CD4-positive, alpha-beta T cell (primary cell): ENCODE measurements around the gene PLPPR3. TPM values are rescaled to one million over a fixed set of nuclear protein-coding genes. Genes with fewer than 3 reads are reported as not detected.

Source experiments
- ATAC-seq: fragments of 200-7000 bp; cut with Tn5 transposase; one replicate; pipeline ENCODE4 v1.10.0; 2022; ENCODE audit warnings: mild to moderate bottlenecking; ENCODE audit not compliant: poor library complexity
- CTCF ChIA-PET: fragments of 350-600 bp; sonication (Branson Sonifier 250); formaldehyde crosslinking; loops from one replicate; lab custom pipeline; 2021; ENCODE audit warnings: antibody characterized with exemption, inconsistent platforms; lab: Charles Lee
- POLR2A ChIA-PET: fragments of 350-600 bp; sonication (Branson Sonifier 250); formaldehyde crosslinking; loops from one replicate; lab custom pipeline; 2021; ENCODE audit warnings: antibody characterized with exemption, inconsistent platforms; lab: Charles Lee
- DNase-seq, 14 experiments: peaks; one replicate each; pipeline ENCODE4 v3.0.0-alpha.2; 2013 to 2020; ENCODE audit warnings: mixed read lengths in 2 of 14
- H3K27ac ChIP-seq, 2 donors: one replicate each; pipeline versions ENCODE4 v1.5.1 to v1.7.0; 2013; ENCODE audit warnings: low read length in 2 of 2, low read depth in 1 of 2, mild to moderate bottlenecking in 1 of 2
- H3K27me3 ChIP-seq, 2 experiments: 1 replicate in 1 of 2; 2 replicates in 1 of 2; pipeline versions ENCODE4 v1.6.1 to v1.7.0; 2013; ENCODE audit warnings: low read length in 2 of 2, control low read depth in 1 of 2, mild to moderate bottlenecking in 1 of 2, moderate library complexity in 1 of 2; ENCODE audit not compliant: insufficient read depth in 2 of 2, control insufficient read depth in 1 of 2
- H3K36me3 ChIP-seq: one replicate; pipeline ENCODE4 v1.6.1; 2013; ENCODE audit warnings: low read length, control low read depth; ENCODE audit not compliant: insufficient read depth
- H3K4me1 ChIP-seq: one replicate; pipeline ENCODE4 v1.6.1; 2013; ENCODE audit warnings: low read length, control low read depth; ENCODE audit not compliant: insufficient read depth
- H3K4me3 ChIP-seq: one replicate; pipeline ENCODE4 v1.5.1; 2013; ENCODE audit warnings: mild to moderate bottlenecking, low read length, moderate library complexity
- H3K9me3 ChIP-seq, 2 experiments: 1 replicate in 1 of 2; 2 replicates in 1 of 2; pipeline versions ENCODE4 v1.6.1 to v1.7.0; 2013; ENCODE audit warnings: low read length in 2 of 2, mild to moderate bottlenecking in 2 of 2, control low read depth in 1 of 2, moderate library complexity in 1 of 2; ENCODE audit not compliant: control insufficient read depth in 1 of 2, insufficient read depth in 1 of 2
- H3K27ac Mint-ChIP-seq: one replicate; pipeline ENCODE4 v1.8.0; 2020; ENCODE audit warnings: mixed read lengths
- H3K27me3 Mint-ChIP-seq: one replicate; pipeline ENCODE4 v1.8.0; 2021; ENCODE audit warnings: mixed read lengths
- H3K36me3 Mint-ChIP-seq: one replicate; pipeline ENCODE4 v1.8.0; 2021; ENCODE audit warnings: low read depth, mixed read lengths
- H3K4me1 Mint-ChIP-seq: one replicate; pipeline ENCODE4 v1.8.0; 2021; ENCODE audit warnings: low read depth, mixed read lengths
- H3K4me3 Mint-ChIP-seq: one replicate; pipeline ENCODE4 v1.8.0; 2020; ENCODE audit warnings: mild to moderate bottlenecking, mixed read lengths
- H3K9me3 Mint-ChIP-seq: one replicate; pipeline ENCODE4 v1.8.0; 2020; ENCODE audit warnings: mixed read lengths
- CTCF ChIP-seq: fragments of 200-600 bp; IDR thresholded peaks from one replicate; pipeline ENCODE4 v1.8.0; 2022; ENCODE audit warnings: antibody characterized with exemption, mild to moderate bottlenecking
- intact Hi-C, 2 experiments: fragments of 100-400 bp; cut with DNase I in 1 of 2; cut with micrococcal nuclease in 1 of 2; formaldehyde crosslinking; loops; one replicate each; pipeline versions ENCODE4 v1.15.1 to v1.9.0; 2023 to 2025; cut with DNase I, micrococcal nuclease
- total RNA-seq, 174 experiments: library from RNA in 2 of 174; stranded (reverse) in 2 of 174; gene quantifications; one replicate each; pipeline ENCODE4 v1.2.3 and lab custom pipeline; 2021 to 2026

PLPPR3 gene
- total RNA-seq, 2 experiments from 2014 or later: not detected

DNA sequence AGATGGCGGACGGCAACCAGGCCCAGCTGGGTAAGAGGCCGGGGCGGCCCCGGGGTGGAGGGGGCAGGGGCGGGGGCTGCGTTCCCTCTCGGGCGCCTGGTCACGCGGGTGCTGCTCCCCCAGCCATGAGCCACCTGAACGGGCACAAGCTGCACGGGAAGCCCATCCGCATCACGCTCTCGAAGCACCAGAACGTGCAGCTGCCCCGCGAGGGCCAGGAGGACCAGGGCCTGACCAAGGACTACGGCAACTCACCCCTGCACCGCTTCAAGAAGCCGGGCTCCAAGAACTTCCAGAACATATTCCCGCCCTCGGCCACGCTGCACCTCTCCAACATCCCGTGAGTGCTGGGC is 13.4 kb downstream of the PLPPR3 start:
- ChIA-PET CTCF (no interaction called here), POLR2A (no interaction called here)
- Mint-ChIP-seq H3K27ac (no peak overlapping the region), H3K36me3 (peaks cover 52% of the 10 kb centered on the region), H3K27me3 (no peaks in the 10 kb centered on the region), H3K4me3 (no peak overlapping the region), H3K4me1 (peaks cover 11% of the 10 kb centered on the region), H3K9me3 (no peaks in the 10 kb centered on the region)
- ATAC-seq: no peak
- no peak for DNase-seq
- Histone ChIP-seq H3K36me3 (peaks cover 81% of the 10 kb centered on the region), H3K4me3 (no peak overlapping the region), H3K27ac (no peak overlapping the region), H3K4me1 (peaks cover 15% of the 10 kb centered on the region), H3K9me3 (peaks cover 0 to 11% of the 10 kb centered on the region in 2 experiments), H3K27me3 (no peaks in the 10 kb centered on the region)
- TF ChIP-seq CTCF: no peak
- intact Hi-C loops: no loop called here

- Histone ChIP-seq H3K27me3 (no peaks in the 10 kb centered on the region), H3K27ac (no peak overlapping the region), H3K4me1 (peaks cover 21% of the 10 kb centered on the region), H3K4me3 (no peak overlapping the region), H3K36me3 (peaks cover 86% of the 10 kb centered on the region), H3K9me3 (peaks cover 0 to 11% of the 10 kb centered on the region in 2 experiments)
- peak overlapping the region; percentile 52 for H3K4me3 Mint-ChIP-seq
- TF ChIP-seq CTCF: no peak
- H3K27me3 Mint-ChIP-seq: no peaks in the 10 kb centered on the region
- CTCF ChIA-PET: no interaction called here
- POLR2A ChIA-PET: no interaction called here
- H3K4me1 Mint-ChIP-seq: peaks cover 16% of the 10 kb centered on the region
- peak overlapping the region; percentile 58 for H3K27ac Mint-ChIP-seq
- peaks cover 58% of the 10 kb centered on the region for H3K36me3 Mint-ChIP-seq
- ATAC-seq (no peak), DNase-seq (no peak)
- intact Hi-C loops: no loop called here
- no peaks in the 10 kb centered on the region for H3K9me3 Mint-ChIP-seq
These were observed 13.9 kb downstream of the PLPPR3 start for GRCh38 chr19:807627-808422.

GRCh38 chr19:806815-807421 is 14.8 kb downstream of the PLPPR3 start:
- Histone ChIP-seq H3K4me1 (peaks cover 30% of the 10 kb centered on the region), H3K27ac (no peak overlapping the region), H3K9me3 (peaks cover 0 to 9% of the 10 kb centered on the region in 2 experiments), H3K36me3 (peaks cover 88% of the 10 kb centered on the region), H3K27me3 (no peaks in the 10 kb centered on the region), H3K4me3 (no peak overlapping the region)
- Mint-ChIP-seq H3K36me3 (peaks cover 61% of the 10 kb centered on the region), H3K27me3 (no peaks in the 10 kb centered on the region), H3K27ac (peak overlapping the region; percentile 58), H3K4me3 (peak overlapping the region; percentile 52), H3K9me3 (no peaks in the 10 kb centered on the region), H3K4me1 (peaks cover 25% of the 10 kb centered on the region)
- DNase-seq (no peak), ATAC-seq (no peak)
- intact Hi-C loops: no loop called here
- TF ChIP-seq CTCF: no peak
- CTCF ChIA-PET: no interaction called here
- POLR2A ChIA-PET: no interaction called here
